ENCODE data around the gene NINJ2.

DNA sequence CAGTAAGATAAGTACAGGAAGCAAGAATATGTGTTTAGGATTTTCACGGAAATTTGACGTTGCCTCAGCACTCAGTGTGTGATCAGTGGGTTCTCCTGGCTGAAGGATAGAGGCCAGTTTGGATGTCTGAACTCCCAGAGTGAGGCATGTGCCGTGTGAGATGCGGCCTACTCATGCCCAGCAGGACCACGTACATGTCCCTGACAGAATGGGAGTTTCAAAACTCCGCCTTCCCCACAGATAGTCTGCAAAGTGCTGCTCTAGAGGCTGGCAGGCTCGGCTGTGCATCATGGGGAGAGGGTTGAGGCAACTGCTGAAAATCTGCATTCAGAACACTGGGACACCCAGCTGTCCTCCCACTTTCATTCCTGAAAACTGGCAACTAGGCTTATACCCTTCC, 58.3 kb downstream of the NINJ2 start:
- TF ChIP-seq CTCF (conservative IDR thresholded peaks at IDR 0.05; ENCODE audit: low read length), result no peak
- no peak for TF ChIP-seq EZH2phosphoT487 (IDR thresholded peaks at IDR 0.05; ENCODE audit: borderline replicate concordance)
